PFSK-1 (cell line): ENCODE measurements around the gene UVRAG.

ENCODE experiments used
- FOXP2 ChIP-seq: optimal IDR thresholded peaks from 2 replicates; pipeline ENCODE3; 2011; ENCODE audit warnings: borderline replicate concordance, control low read depth, inconsistent platforms; ENCODE audit not compliant: insufficient read depth; ENCODE audit errors: extremely low read length, extremely low read depth
- POLR2AphosphoS5 ChIP-seq: IDR thresholded peaks from 2 replicates; pipeline ENCODE4 v1.6.1; 2012; ENCODE audit warnings: low read depth, mild to moderate bottlenecking, control low read depth, low read length, moderate library complexity
- SIN3A ChIP-seq: IDR thresholded peaks from 2 replicates; pipeline ENCODE4 v1.6.1; 2012; ENCODE audit warnings: mild to moderate bottlenecking, low read length, moderate library complexity, borderline replicate concordance; ENCODE audit not compliant: insufficient read depth
- TAF1 ChIP-seq: IDR thresholded peaks from 2 replicates; pipeline ENCODE4 v1.6.1; 2012; ENCODE audit warnings: low read length, control low read depth, borderline replicate concordance; ENCODE audit not compliant: insufficient read depth
- TF ChIP-seq, protein P1 (sequence below), 2 experiments: IDR thresholded peaks; 2 replicates each; pipeline versions ENCODE4 v1.6.1 to v1.8.0; 2011 to 2012; ENCODE audit warnings: low read depth in 2 of 2, low read length in 2 of 2, control low read depth in 1 of 2, inconsistent platforms in 1 of 2, mild to moderate bottlenecking in 1 of 2, moderate library complexity in 1 of 2; ENCODE audit not compliant: insufficient read depth in 1 of 2

Gene UVRAG

DNA sequence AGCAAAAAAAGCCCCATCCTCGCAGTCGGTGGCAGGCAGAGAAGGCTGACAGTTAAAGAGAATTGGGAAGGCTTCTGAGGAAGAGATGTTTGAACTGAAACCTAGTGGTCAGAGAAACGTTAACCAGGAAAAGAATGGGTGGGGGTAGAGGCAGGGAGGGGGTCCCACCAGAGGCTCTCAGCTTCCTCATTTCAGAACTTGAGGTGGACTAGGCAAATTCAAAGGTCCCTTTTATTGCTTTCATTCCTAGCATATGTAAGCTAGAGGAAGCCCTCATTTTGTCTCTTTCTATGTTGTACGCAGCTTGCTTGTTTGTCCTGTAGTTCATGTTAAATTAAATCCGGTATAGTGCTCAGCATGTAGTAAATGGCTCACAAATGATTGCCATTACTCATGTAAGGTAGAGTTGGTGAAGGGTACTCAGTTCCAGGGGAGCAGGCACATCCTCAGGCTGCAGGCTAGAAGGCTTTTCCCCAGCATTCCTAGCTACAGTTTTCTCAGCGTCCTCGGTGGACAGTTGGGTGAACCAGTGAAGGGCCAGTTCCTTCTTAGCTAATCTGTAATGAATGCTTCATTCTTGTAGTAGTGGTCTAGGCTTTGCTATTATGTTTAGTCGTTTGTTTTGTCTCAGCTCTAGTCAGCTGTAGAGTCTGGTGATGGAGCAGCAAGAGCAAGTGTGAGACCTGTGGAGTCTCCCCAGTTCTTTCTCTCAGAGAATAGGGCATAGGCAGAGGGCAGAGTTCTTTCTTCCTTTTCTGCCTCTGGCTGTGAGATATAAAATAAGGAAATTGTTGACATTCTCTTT is 58.6 kb downstream of the UVRAG start:
- TF ChIP-seq POLR2AphosphoS5 (no peak), SIN3A (no peak)

DNA sequence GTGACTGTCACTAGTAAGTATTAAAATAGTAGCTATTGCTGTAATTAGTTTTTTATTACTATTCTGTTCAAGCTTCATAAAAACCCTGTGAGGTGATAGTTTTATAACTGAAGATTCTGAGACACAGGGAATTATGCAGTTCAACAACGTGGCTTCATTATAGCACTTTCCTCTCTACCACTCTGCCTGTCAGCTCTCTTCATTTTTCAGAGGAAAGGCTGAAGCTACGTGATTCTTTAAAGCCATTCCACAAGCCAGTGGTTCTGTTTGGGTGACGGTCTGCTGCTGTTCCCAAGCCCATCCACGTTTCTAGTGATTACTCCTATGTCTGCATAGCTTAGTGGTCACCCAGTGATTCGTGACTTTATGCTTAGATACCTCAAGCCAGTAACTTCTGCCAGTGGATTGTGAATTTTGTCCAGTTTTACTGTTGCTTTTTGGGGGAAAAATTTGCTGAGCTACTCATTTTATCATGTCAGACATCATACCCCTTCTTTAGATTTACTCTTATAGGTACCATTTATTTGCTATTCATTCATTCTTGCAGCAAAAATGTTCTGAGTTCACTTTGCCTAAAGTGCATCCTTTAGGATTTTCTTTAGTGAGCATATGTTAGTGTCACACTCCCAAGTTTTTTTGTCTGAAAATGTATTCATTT is 59.8 kb downstream of the UVRAG start:
- TF ChIP-seq FOXP2 = no peak
- no peak for TF ChIP-seq SIN3A
- no peak for TF ChIP-seq POLR2AphosphoS5
- TF ChIP-seq, protein P1, sequence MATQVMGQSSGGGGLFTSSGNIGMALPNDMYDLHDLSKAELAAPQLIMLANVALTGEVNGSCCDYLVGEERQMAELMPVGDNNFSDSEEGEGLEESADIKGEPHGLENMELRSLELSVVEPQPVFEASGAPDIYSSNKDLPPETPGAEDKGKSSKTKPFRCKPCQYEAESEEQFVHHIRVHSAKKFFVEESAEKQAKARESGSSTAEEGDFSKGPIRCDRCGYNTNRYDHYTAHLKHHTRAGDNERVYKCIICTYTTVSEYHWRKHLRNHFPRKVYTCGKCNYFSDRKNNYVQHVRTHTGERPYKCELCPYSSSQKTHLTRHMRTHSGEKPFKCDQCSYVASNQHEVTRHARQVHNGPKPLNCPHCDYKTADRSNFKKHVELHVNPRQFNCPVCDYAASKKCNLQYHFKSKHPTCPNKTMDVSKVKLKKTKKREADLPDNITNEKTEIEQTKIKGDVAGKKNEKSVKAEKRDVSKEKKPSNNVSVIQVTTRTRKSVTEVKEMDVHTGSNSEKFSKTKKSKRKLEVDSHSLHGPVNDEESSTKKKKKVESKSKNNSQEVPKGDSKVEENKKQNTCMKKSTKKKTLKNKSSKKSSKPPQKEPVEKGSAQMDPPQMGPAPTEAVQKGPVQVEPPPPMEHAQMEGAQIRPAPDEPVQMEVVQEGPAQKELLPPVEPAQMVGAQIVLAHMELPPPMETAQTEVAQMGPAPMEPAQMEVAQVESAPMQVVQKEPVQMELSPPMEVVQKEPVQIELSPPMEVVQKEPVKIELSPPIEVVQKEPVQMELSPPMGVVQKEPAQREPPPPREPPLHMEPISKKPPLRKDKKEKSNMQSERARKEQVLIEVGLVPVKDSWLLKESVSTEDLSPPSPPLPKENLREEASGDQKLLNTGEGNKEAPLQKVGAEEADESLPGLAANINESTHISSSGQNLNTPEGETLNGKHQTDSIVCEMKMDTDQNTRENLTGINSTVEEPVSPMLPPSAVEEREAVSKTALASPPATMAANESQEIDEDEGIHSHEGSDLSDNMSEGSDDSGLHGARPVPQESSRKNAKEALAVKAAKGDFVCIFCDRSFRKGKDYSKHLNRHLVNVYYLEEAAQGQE (IDR thresholded peaks at IDR 0.05; ENCODE audit: insufficient read depth in 1 of 2, low read depth in 2 of 2, low read length in 2 of 2) = no peak
- no peak for TF ChIP-seq TAF1

DNA sequence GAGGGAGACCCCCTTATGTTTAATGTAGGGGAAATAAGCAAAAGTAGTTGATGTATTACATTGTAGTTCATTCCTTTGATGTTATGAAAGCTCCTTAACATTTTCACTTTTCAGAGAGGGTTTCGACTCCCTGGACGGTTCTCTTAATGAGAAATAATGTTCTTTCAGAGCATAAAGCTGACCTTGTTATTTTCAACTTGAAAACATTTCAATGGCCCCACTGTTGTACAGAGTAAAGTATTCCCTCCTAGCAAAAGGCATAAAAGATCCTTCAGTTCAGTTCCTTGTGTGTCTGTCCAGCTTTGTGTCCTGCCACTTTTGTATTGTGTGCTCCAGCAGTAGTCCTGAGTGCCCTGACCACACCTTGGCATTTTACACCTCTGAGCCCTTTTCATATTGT is 63.9 kb downstream of the UVRAG start:
- TF ChIP-seq TAF1 (no peak), POLR2AphosphoS5 (no peak), SIN3A (no peak), FOXP2 (no peak)
- TF ChIP-seq, protein P1 (IDR thresholded peaks at IDR 0.05; ENCODE audit: insufficient read depth in 1 of 2, low read depth in 2 of 2, low read length in 2 of 2) = no peak

DNA sequence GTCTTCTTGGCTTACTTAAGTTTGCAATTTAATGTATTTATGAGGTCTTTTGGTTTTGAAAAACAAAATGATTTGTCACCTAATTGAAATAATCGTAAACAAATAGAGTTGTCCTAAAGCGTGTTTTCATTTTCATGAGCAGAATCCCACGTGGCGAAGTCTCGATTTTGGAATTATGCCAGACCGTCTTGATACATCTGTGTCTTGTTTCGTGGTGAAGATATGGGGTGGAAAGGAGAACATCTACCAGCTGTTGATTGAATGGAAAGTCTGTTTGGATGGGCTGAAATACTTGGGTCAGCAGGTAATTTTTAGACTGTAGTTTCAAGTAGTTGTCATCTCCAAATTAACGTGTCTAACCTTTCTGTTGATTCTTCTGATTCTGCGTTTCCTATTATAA is 64.7 kb downstream of the UVRAG start:
- TF ChIP-seq POLR2AphosphoS5 = no peak
- TF ChIP-seq, protein P1 (IDR thresholded peaks at IDR 0.05; ENCODE audit: insufficient read depth in 1 of 2, low read depth in 2 of 2, low read length in 2 of 2) = no peak
- no peak for TF ChIP-seq FOXP2
- no peak for TF ChIP-seq TAF1
- no peak for TF ChIP-seq SIN3A

DNA sequence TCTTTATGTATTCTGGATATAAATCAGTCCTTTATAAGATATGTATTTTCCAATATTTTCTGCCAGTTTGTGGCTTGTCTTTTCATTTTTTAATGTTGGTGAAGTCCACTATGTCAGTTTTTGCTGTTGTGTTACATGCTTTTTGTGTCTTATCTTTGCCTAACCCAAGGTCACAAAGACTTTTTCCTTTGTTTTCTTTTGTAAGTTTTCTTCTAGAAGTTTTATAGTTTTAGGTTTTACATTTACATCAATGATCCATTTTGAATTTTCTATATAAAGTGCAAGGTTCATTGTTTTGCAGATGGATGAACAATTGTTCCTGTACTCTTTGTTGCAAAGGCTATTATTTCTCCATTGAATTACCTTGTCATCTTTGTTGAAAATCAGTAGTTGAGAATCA is 69.3 kb downstream of the UVRAG start:
- TF ChIP-seq SIN3A = no peak
- no peak for TF ChIP-seq FOXP2
- TF ChIP-seq POLR2AphosphoS5 = no peak
- TF ChIP-seq TAF1 = no peak
- TF ChIP-seq, protein P1 (IDR thresholded peaks at IDR 0.05; ENCODE audit: insufficient read depth in 1 of 2, low read depth in 2 of 2, low read length in 2 of 2) = no peak
